B cell (primary cell): Measurements from ENCODE around the gene DLGAP4. TPM values are rescaled to one million over a fixed set of nuclear protein-coding genes. Genes with fewer than 3 reads are reported as not detected.

Experiments used
- ATAC-seq: fragments of 200-7000 bp; cut with Tn5 transposase; one replicate; pipeline ENCODE4 v1.10.0; 2021; ENCODE audit warnings: low read depth, mild to moderate bottlenecking, moderate number of reproducible peaks, moderate library complexity
- CTCF ChIA-PET: fragments of 350-600 bp; sonication (Branson Sonifier 250); formaldehyde crosslinking; loops from one replicate; lab custom pipeline; 2021; ENCODE audit warnings: antibody characterized with exemption, inconsistent platforms; lab: Charles Lee
- POLR2A ChIA-PET: fragments of 350-600 bp; sonication (Branson Sonifier 250); formaldehyde crosslinking; loops from one replicate; lab custom pipeline; 2021; ENCODE audit warnings: antibody characterized with exemption; lab: Charles Lee
- DNase-seq: peaks from one replicate; pipeline ENCODE4 v3.0.0; 2013
- H2AFZ ChIP-seq: 2 replicates; pipeline ENCODE4 v1.6.1; 2012; ENCODE audit warnings: mild to moderate bottlenecking, low read depth, low read length; ENCODE audit not compliant: insufficient read depth, poor library complexity, severe bottlenecking
- H3K27ac ChIP-seq, 2 donors: 1 replicate in 1 of 2; 2 replicates in 1 of 2; pipeline ENCODE4 v1.5.1; 2012 to 2013; ENCODE audit warnings: low read length in 2 of 2, mild to moderate bottlenecking in 2 of 2, moderate library complexity in 1 of 2
- H3K27me3 ChIP-seq, 4 experiments: fragments of 200-600 bp in 1 of 4; sonication (generic) in 1 of 4; replicated peaks in 1 of 4; 1 replicate in 2 of 4; 2 replicates in 2 of 4; pipeline versions ENCODE4 v1.6.1 to v1.7.0; 2013 to 2016; ENCODE audit warnings: low read length in 3 of 4, mild to moderate bottlenecking in 2 of 4, mixed read lengths in 1 of 4, moderate library complexity in 1 of 4; ENCODE audit not compliant: insufficient read depth in 4 of 4, control insufficient read depth in 3 of 4; ENCODE audit errors: control extremely low read depth in 1 of 4
- H3K36me3 ChIP-seq, 2 experiments: replicated peaks in 1 of 2; 1 replicate in 1 of 2; 2 replicates in 1 of 2; pipeline versions ENCODE4 v1.6.1 to v1.7.1; 2013; ENCODE audit warnings: low read length in 1 of 2; ENCODE audit not compliant: insufficient read depth in 2 of 2, control insufficient read depth in 1 of 2; ENCODE audit errors: control extremely low read depth in 1 of 2, extremely low read depth in 1 of 2
- H3K4me1 ChIP-seq, 2 donors: fragments of 200-600 bp in 1 of 2; sonication (generic) in 1 of 2; 1 replicate in 1 of 2; 2 replicates in 1 of 2; pipeline versions ENCODE4 v1.5.1 to v1.6.1; 2013 to 2017; ENCODE audit warnings: low read length in 2 of 2; ENCODE audit not compliant: control insufficient read depth in 2 of 2, insufficient read depth in 2 of 2
- H3K4me2 ChIP-seq: replicated peaks from 2 replicates; pipeline ENCODE3; 2012; ENCODE audit warnings: mild to moderate bottlenecking, low read depth, low read length; ENCODE audit not compliant: poor library complexity, severe bottlenecking
- H3K4me3 ChIP-seq, 5 experiments: fragments of 200-600 bp in 1 of 5; sonication (generic) in 1 of 5; 1 replicate in 3 of 5; 2 replicates in 2 of 5; pipeline versions ENCODE4 v1.5.1 to v1.7.0; 2011 to 2016; ENCODE audit warnings: low read length in 4 of 5, mild to moderate bottlenecking in 4 of 5, low read depth in 2 of 5, control low read depth in 1 of 5, moderate library complexity in 1 of 5; ENCODE audit not compliant: insufficient read depth in 1 of 5; ENCODE audit errors: control extremely low read depth in 1 of 5, extremely low read depth in 1 of 5
- H3K79me2 ChIP-seq: fragments of 200-600 bp; sonication (generic); one replicate; pipeline ENCODE4 v1.6.0; 2016; ENCODE audit warnings: low read length; ENCODE audit not compliant: control insufficient read depth, insufficient read depth
- H3K9ac ChIP-seq: fragments of 200-600 bp; sonication (generic); 2 replicates; pipeline ENCODE4 v1.6.1; 2017; ENCODE audit warnings: mild to moderate bottlenecking, low read length, moderate library complexity
- H3K9me3 ChIP-seq, 3 donors: one replicate each; pipeline versions ENCODE4 v1.6.1 to v1.7.1; 2013; ENCODE audit warnings: low read length in 2 of 3; ENCODE audit not compliant: control insufficient read depth in 2 of 3, insufficient read depth in 1 of 3; ENCODE audit errors: control extremely low read depth in 1 of 3
- H4K20me1 ChIP-seq: 2 replicates; pipeline ENCODE4 v1.6.0; 2012; ENCODE audit warnings: mild to moderate bottlenecking, low read length; ENCODE audit not compliant: insufficient read depth, control insufficient read depth, poor library complexity, severe bottlenecking
- H3K27ac Mint-ChIP-seq: one replicate; pipeline ENCODE4 v1.8.0; 2021; ENCODE audit warnings: mixed read lengths
- H3K27me3 Mint-ChIP-seq: one replicate; pipeline ENCODE4 v1.8.0; 2021; ENCODE audit warnings: mixed read lengths
- H3K4me1 Mint-ChIP-seq: one replicate; pipeline ENCODE4 v1.8.0; 2021; ENCODE audit warnings: mixed read lengths
- H3K4me3 Mint-ChIP-seq: one replicate; pipeline ENCODE4 v1.8.0; 2021; ENCODE audit warnings: mixed read lengths
- H3K9me3 Mint-ChIP-seq: one replicate; pipeline ENCODE4 v1.8.0; 2022; ENCODE audit warnings: mixed read lengths; ENCODE audit not compliant: insufficient read depth
- CTCF ChIP-seq: fragments of 200-600 bp; IDR thresholded peaks from one replicate; pipeline ENCODE4 v1.8.0; 2022; ENCODE audit warnings: antibody characterized with exemption, mild to moderate bottlenecking
- EZH2 ChIP-seq: IDR thresholded peaks from 2 replicates; pipeline ENCODE4 v1.6.1; 2012; ENCODE audit warnings: borderline replicate concordance, low read depth, mild to moderate bottlenecking, moderate library complexity, low read length; ENCODE audit not compliant: insufficient read depth, poor library complexity, severe bottlenecking
- WGBS: methylation state at CpG from one replicate; pipeline ENCODE4 v1.1.5; 2013; ENCODE audit warnings: missing lambda C conversion rate; ENCODE audit not compliant: insufficient coverage; 5-methylcytosine and 5-hydroxymethylcytosine counted together
- intact Hi-C: fragments of 100-400 bp; cut with micrococcal nuclease; formaldehyde crosslinking; loops from one replicate; pipeline ENCODE4 v1.10.0; 2022
- polyA plus RNA-seq: library from polyadenylated mRNA; depleted of rRNA; stranded (reverse); fragments of >200 nt; gene quantifications from 2 replicates; pipeline ENCODE4 v1.2.3, GENCODE V29; 2012
- total RNA-seq, 2 donors: library from RNA; stranded (reverse); fragments of 120-200 nt in 1 of 2; gene quantifications; 1 replicate in 1 of 2; 2 replicates in 1 of 2; pipeline versions ENCODE4 v1.2.3 to v1.2.4, GENCODE V29; 2013 to 2022

Gene DLGAP4
- total and polyA plus RNA-seq, 2 donors (not counting 1 experiment from before 2014, with no cell fraction given) = 68.8 to 87.8 TPM

GRCh38 chr20:36373089-36373488, 67.0 kb downstream of the DLGAP4 start:
- Histone ChIP-seq H3K9ac (no peak overlapping the region), H3K79me2 (no peaks in the 10 kb centered on the region), H3K4me1 (no peaks in the 10 kb centered on the region), H3K27me3 (peaks cover 0 to 4% (median 0%) of the 10 kb centered on the region in 4 experiments), H3K4me3 (no peak overlapping the region), H3K27ac (no peak overlapping the region), H3K9me3 (no peaks in the 10 kb centered on the region), H3K36me3 (no peaks in the 10 kb centered on the region), H4K20me1 (no peaks in the 10 kb centered on the region), H2AFZ (no peak overlapping the region), H3K4me2 (no peak overlapping the region)
- WGBS = 89% methylated on average over 1 of the region's 1 CpG
- TF ChIP-seq CTCF = no peak
- no peak for TF ChIP-seq EZH2
- intact Hi-C loops = no loop called here
- DNase-seq (no peak), ATAC-seq (no peak)
- Mint-ChIP-seq H3K4me1 (no peaks in the 10 kb centered on the region), H3K9me3 (no peaks in the 10 kb centered on the region), H3K27me3 (peaks cover 24% of the 10 kb centered on the region), H3K27ac (no peak overlapping the region), H3K4me3 (no peak overlapping the region)
- POLR2A ChIA-PET = no interaction called here
- CTCF ChIA-PET = no interaction called here

DNA sequence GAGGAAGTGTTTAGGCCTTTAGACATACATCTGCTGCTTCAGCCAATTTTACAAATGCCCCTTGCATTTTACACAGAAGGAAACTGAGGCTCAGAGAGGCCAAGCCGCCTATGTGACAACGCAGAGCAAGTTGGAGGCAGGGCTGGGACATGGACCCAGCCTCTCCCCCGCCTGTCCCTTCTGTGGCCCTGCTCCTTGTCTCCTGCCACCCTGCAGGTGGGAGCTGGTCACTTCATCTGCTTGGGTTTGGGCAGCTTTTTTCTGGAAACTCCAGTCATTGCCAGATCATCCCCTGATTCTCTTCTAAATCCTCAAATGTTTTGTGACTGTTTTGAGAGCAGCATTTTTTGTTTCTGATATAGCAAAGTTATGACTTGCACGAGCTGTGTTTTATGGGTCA, 68.9 kb downstream of the DLGAP4 start:
- H3K4me1 Mint-ChIP-seq = no peaks in the 10 kb centered on the region
- intact Hi-C loops = no loop called here
- H3K27me3 ChIP-seq = peaks cover 0 to 4% (median 0%) of the 10 kb centered on the region in 4 experiments
- no peaks in the 10 kb centered on the region for H3K79me2 ChIP-seq
- H4K20me1 ChIP-seq = no peaks in the 10 kb centered on the region
- no peaks in the 10 kb centered on the region for H3K9me3 ChIP-seq
- POLR2A ChIA-PET = no interaction called here
- H3K27ac Mint-ChIP-seq = no peak overlapping the region
- H2AFZ ChIP-seq = no peak overlapping the region
- H3K4me1 ChIP-seq = no peaks in the 10 kb centered on the region
- CTCF ChIA-PET = interaction anchor here (0.7 kb wide), 1 partner anchor 175 kb away, joined by 3 read pairs; no protein-coding TSS in a partner anchor
- no peak overlapping the region for H3K9ac ChIP-seq
- peaks cover 40% of the 10 kb centered on the region for H3K27me3 Mint-ChIP-seq
- TF ChIP-seq EZH2 (no peak), CTCF (no peak)
- no peak overlapping the region for H3K4me3 Mint-ChIP-seq
- WGBS = 85% methylated on average over 3 of the region's 4 CpGs
- H3K4me3 ChIP-seq = no peak overlapping the region
- H3K9me3 Mint-ChIP-seq = no peaks in the 10 kb centered on the region
- no peak overlapping the region for H3K27ac ChIP-seq
- DNase-seq (no peak), ATAC-seq (no peak)
- no peaks in the 10 kb centered on the region for H3K36me3 ChIP-seq
- no peak overlapping the region for H3K4me2 ChIP-seq
